ENCODE data around the gene KLHL6.
"Not testable (repeated sequence)": the region's sequence is repeated elsewhere in the genome, so short reads cannot be mapped to it uniquely, and the experiment has no call there.

Gene KLHL6

DNA sequence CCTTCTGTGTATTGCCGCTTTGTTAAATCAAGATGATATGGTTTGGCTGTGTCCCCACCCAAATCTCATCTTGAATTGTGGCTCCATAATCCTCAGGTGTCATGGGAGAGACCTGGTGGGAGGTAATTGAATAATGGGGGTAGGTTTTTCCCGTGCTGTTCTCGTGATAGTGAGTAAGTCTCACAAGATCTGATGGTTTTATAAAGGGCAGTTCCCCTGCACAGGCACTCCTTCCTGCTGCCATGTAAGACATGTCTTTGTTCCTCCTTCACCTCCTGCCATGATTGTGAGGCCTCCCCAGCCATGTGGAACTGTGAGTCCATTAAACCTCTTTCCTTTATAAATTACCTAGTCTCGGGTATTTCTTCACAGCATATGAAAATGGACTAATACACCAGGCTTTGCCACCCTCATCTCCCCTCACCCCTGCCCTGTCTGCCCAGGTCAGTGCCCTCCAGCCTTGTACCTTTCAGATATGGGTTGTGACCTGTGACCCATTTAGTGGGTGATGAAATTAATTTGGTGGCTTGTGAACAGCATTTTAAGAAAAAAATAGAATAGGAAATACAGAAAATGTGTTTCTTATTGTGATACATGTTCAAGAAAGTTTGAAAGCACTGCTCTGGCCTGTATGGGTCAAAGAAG, 71.0 kb downstream of the KLHL6 start:
- H3K27me3 ChIP-seq, result no peaks in the 10 kb centered on the region
- H3K9me3 ChIP-seq, result no peaks in the 10 kb centered on the region
- H3K27ac ChIP-seq, result no peak overlapping the region
- TF ChIP-seq, protein P1, sequence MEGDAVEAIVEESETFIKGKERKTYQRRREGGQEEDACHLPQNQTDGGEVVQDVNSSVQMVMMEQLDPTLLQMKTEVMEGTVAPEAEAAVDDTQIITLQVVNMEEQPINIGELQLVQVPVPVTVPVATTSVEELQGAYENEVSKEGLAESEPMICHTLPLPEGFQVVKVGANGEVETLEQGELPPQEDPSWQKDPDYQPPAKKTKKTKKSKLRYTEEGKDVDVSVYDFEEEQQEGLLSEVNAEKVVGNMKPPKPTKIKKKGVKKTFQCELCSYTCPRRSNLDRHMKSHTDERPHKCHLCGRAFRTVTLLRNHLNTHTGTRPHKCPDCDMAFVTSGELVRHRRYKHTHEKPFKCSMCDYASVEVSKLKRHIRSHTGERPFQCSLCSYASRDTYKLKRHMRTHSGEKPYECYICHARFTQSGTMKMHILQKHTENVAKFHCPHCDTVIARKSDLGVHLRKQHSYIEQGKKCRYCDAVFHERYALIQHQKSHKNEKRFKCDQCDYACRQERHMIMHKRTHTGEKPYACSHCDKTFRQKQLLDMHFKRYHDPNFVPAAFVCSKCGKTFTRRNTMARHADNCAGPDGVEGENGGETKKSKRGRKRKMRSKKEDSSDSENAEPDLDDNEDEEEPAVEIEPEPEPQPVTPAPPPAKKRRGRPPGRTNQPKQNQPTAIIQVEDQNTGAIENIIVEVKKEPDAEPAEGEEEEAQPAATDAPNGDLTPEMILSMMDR (IDR thresholded peaks at IDR 0.05), result no peak
- no peak overlapping the region for H3K4me3 ChIP-seq (ENCODE audit: low read depth in 1 of 2, low read length in 1 of 2)
- H3K36me3 ChIP-seq, result peaks cover 8% of the 10 kb centered on the region
- peaks cover 17% of the 10 kb centered on the region in 2 experiments for H3K4me1 ChIP-seq (ENCODE audit: control insufficient read depth in 1 of 2, insufficient read depth in 1 of 2, low read depth in 1 of 2, low read length in 1 of 2)

DNA sequence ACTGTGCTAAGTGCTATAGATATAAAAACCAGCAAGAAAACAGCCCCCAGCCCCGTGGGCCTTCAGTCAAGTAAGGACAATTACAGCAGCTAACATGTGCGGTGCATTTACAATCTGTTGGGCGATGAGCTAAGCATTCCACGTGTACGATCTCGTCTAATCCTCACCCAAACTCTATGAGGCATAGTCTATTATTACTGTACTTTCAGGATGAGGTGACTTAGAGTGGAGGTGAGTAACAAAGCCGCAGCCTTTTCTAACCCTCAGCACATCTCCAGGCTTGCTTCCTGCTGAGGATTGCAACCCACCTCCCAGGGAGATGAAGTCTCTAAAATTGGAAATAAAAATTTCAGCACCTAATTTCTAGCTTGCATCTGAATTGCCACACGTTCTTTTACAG, 73.9 kb downstream of the KLHL6 start:
- Histone ChIP-seq H3K36me3 (no peaks in the 10 kb centered on the region), H3K27me3 (no peaks in the 10 kb centered on the region), H3K4me3 (ENCODE audit: low read depth in 1 of 2, low read length in 1 of 2) (no peak overlapping the region), H3K4me1 (ENCODE audit: control insufficient read depth in 1 of 2, insufficient read depth in 1 of 2, low read depth in 1 of 2, low read length in 1 of 2) (peaks cover 17% of the 10 kb centered on the region in 2 experiments), H3K27ac (no peak overlapping the region), H3K9me3 (no peaks in the 10 kb centered on the region)
- TF ChIP-seq, protein P1 (IDR thresholded peaks at IDR 0.05), result no peak

DNA sequence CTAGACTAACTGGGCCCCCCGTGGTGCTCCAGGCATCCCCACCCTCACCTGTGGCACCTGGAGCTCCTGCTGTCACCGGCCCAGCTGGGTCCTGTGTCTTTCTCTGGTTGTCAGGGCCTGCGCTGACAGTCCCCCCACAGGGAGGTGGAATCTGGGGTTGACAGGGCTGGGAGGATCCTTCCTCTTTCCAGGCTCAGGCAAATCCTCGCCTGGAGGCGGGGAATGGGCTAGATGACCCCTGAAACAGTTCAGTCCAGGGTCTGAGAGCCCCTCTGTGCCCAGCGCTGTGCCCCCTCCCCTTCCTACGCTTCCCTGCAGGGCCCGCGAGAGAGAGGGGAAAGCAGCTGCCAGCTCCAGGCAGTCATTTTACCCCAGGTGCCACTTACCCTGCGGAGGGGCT, 77.0 kb downstream of the KLHL6 start:
- no peak overlapping the region for H3K27ac ChIP-seq
- H3K27me3 ChIP-seq, result no peaks in the 10 kb centered on the region
- TF ChIP-seq, protein P1 (IDR thresholded peaks at IDR 0.05), result no peak

DNA sequence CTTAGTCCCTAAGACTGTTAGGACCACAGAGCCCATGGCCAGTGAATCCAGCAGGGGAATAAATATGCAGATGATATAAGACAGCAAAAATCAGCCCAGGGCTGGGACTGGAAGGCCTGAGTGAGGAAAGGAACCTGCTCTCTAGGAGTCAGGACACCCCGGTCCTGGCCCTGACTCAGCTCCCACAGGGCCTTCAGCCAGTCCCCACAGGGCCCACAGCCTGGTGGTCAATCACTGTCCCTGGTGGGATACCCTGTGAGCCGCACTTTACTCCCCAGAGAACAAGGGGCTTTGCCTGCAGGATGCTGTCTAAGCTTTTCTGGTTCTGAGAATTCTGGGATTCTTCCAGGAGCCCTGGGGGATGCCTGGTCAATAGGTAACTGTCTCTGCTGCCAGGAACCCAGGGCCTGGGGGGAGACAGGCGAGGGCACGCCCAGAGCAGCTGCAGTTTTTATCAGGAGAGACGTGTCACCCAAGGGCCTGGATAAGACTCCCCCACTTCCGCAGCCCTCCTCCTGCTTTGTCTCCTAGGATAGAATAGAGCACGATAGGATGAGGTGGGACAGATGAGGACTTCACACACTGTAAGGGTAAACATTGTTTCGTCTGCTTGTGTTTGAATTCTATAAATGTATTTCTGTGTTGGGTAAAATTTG, 77.6 kb downstream of the KLHL6 start:
- TF ChIP-seq, protein P1 (IDR thresholded peaks at IDR 0.05), result no peak
- H3K4me1 ChIP-seq (ENCODE audit: control insufficient read depth in 1 of 2, insufficient read depth in 1 of 2, low read depth in 1 of 2, low read length in 1 of 2), result no peaks in the 10 kb centered on the region
- H3K27me3 ChIP-seq, result no peaks in the 10 kb centered on the region
- H3K27ac ChIP-seq, result no peak overlapping the region
- H3K9me3 ChIP-seq, result no peaks in the 10 kb centered on the region
- no peak overlapping the region for H3K4me3 ChIP-seq (ENCODE audit: low read depth in 1 of 2, low read length in 1 of 2)
- no peaks in the 10 kb centered on the region for H3K36me3 ChIP-seq

More for the DNA sequence above, 77.0 kb downstream of the KLHL6 start:
- Histone ChIP-seq H3K4me3 (ENCODE audit: low read depth in 1 of 2, low read length in 1 of 2) (no peak overlapping the region), H3K4me1 (ENCODE audit: control insufficient read depth in 1 of 2, insufficient read depth in 1 of 2, low read depth in 1 of 2, low read length in 1 of 2) (peaks cover 5% of the 10 kb centered on the region in 2 experiments), H3K9me3 (no peaks in the 10 kb centered on the region), H3K36me3 (no peaks in the 10 kb centered on the region)

DNA sequence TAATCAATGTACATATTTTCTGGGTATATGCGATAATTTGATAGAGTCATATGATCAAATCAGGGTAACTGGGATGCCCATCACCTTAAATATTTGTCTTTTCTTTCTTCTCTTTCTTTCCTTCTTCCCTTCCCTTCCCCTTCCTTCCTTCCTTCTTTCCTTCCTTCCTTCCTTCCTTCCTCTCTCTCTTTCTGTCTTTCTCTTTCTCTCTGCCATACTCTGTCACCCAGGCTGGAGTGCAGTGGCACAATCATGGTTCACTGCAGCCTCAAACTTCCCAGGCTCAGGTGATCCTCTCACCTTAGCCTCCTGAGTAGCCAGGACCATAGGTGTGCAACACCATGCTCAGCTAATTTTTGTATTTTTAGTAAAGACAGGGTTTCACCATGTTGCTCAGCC, 79.7 kb downstream of the KLHL6 start:
- H3K4me3 ChIP-seq (ENCODE audit: low read depth in 1 of 2, low read length in 1 of 2); H3K27me3 ChIP-seq; H3K9me3 ChIP-seq; H3K4me1 ChIP-seq (ENCODE audit: control insufficient read depth in 1 of 2, insufficient read depth in 1 of 2, low read depth in 1 of 2, low read length in 1 of 2); H3K27ac ChIP-seq; H3K36me3 ChIP-seq: not testable (repeated sequence)

DNA sequence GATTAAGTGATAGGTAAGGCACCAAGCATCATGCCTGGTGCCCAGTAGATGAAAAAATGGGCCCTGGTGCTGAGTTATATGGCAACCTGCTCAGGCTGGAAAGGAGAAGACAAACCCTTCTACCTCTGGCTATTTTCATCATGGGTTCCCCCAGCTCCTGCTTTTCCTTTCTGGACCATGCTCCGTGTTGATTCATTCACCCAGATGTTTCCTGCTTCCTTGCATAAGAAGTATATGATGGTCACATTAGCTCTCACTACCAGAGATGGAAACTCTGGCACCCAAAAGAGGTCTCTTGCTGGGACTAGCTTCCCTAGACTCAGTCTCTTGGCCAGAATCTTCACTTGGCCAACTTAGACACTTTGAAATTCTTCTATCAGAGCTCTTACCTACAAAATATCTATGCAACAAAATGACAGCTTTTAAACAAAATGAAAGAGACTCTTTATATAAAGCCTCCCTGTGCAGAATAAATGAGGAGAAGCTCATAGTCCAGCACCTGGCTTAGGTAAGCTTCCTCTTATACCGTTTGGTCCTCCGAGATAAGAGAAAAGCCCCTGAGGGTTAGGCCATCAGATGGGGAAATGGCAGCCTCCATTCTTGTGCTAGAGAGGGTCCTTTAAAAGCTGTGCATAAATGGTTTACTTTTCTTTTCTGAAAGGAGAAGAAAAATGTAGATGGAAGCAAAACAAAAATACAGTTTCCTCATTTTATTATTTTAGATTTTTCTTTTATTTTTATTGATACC, 80.3 kb downstream of the KLHL6 start:
- Histone ChIP-seq H3K27ac (no peak overlapping the region), H3K4me1 (ENCODE audit: control insufficient read depth in 1 of 2, insufficient read depth in 1 of 2, low read depth in 1 of 2, low read length in 1 of 2) (no peaks in the 10 kb centered on the region), H3K27me3 (no peaks in the 10 kb centered on the region), H3K4me3 (ENCODE audit: low read depth in 1 of 2, low read length in 1 of 2) (no peak overlapping the region), H3K9me3 (no peaks in the 10 kb centered on the region), H3K36me3 (no peaks in the 10 kb centered on the region)
- TF ChIP-seq, protein P1 (IDR thresholded peaks at IDR 0.05), result no peak

All from neutrophil (primary cell).